SU-DHL-6 (cell line): ENCODE measurements around the gene TTC16.

Experiments
- H2AFZ ChIP-seq: fragments of 200-600 bp; sonication (generic); 2 replicates; pipeline ENCODE4 v1.6.1; 2014; ENCODE audit warnings: low read depth, mild to moderate bottlenecking, moderate library complexity, mixed read lengths, antibody characterized with exemption, low read length; ENCODE audit not compliant: severe bottlenecking
- H3F3A ChIP-seq: fragments of 200-600 bp; shearing (Covaris generic); 2 replicates; pipeline ENCODE4 v1.6.0; 2016; ENCODE audit warnings: antibody characterized with exemption, mild to moderate bottlenecking; ENCODE audit not compliant: insufficient read depth
- H3K27ac ChIP-seq: fragments of 200-600 bp; sonication (generic); 2 replicates; pipeline ENCODE4 v1.5.1; 2016; ENCODE audit warnings: low read depth, mild to moderate bottlenecking, low read length, moderate library complexity, mixed read lengths
- H3K27me3 ChIP-seq: fragments of 200-600 bp; sonication (generic), shearing (Covaris generic); 2 replicates; pipeline ENCODE4 v1.6.0; 2014; ENCODE audit warnings: mild to moderate bottlenecking, low read length
- H3K36me3 ChIP-seq: fragments of 200-600 bp; sonication (generic); 2 replicates; pipeline ENCODE4 v1.6.1; 2014; ENCODE audit warnings: mild to moderate bottlenecking, low read length, mixed read lengths
- H3K4me2 ChIP-seq: fragments of 300-600, 200-600 bp; shearing (Covaris generic), sonication (generic); 2 replicates; pipeline ENCODE4 v1.6.0; 2014; ENCODE audit warnings: low read length, low read depth, mild to moderate bottlenecking; ENCODE audit not compliant: poor library complexity, severe bottlenecking
- H3K4me3 ChIP-seq: fragments of 200-600 bp; sonication (generic); 2 replicates; pipeline ENCODE4 v1.5.1; 2014; ENCODE audit warnings: antibody characterized with exemption, low read length, mild to moderate bottlenecking, mixed read lengths; ENCODE audit not compliant: insufficient read depth, poor library complexity, severe bottlenecking
- H3K79me2 ChIP-seq: fragments of 200-600 bp; sonication (generic); 2 replicates; pipeline ENCODE4 v1.6.1; 2014; ENCODE audit warnings: mild to moderate bottlenecking, low read length, moderate library complexity; ENCODE audit not compliant: insufficient read depth
- H3K9ac ChIP-seq: fragments of 200-600 bp; sonication (generic); 2 replicates; pipeline ENCODE4 v1.7.0; 2014; ENCODE audit warnings: mild to moderate bottlenecking, low read length
- H3K9me2 ChIP-seq: fragments of 200-600 bp; sonication (generic); replicated peaks from 2 replicates; pipeline ENCODE4 v1.6.1; 2014; ENCODE audit warnings: low read length; ENCODE audit not compliant: insufficient read depth
- H3K9me3 ChIP-seq: fragments of 200-600 bp; sonication (generic); 2 replicates; pipeline ENCODE4 v1.6.1; 2014; ENCODE audit warnings: low read length, mixed read lengths; ENCODE audit not compliant: insufficient read depth
- H4K20me1 ChIP-seq: fragments of 200-600 bp; sonication (generic); 2 replicates; pipeline ENCODE4 v1.6.1; 2014; ENCODE audit warnings: low read depth, mild to moderate bottlenecking, antibody characterized with exemption, low read length, moderate library complexity, mixed read lengths
- EZH2phosphoT487 ChIP-seq: fragments of 200-600 bp; sonication (generic), shearing (Covaris generic); conservative IDR thresholded peaks from 2 replicates; pipeline ENCODE4 v1.6.1; 2018; ENCODE audit warnings: mild to moderate bottlenecking, antibody characterized with exemption, low read length, moderate library complexity, mixed read lengths
- TF ChIP-seq, protein P1 (sequence below): fragments of 200-600 bp; sonication (generic); IDR thresholded peaks from one replicate; pipeline ENCODE4 v1.5.1; 2017; ENCODE audit warnings: antibody characterized with exemption, mild to moderate bottlenecking, low read length, moderate library complexity; ENCODE audit not compliant: insufficient read depth, poor library complexity, severe bottlenecking

Gene TTC16

DNA sequence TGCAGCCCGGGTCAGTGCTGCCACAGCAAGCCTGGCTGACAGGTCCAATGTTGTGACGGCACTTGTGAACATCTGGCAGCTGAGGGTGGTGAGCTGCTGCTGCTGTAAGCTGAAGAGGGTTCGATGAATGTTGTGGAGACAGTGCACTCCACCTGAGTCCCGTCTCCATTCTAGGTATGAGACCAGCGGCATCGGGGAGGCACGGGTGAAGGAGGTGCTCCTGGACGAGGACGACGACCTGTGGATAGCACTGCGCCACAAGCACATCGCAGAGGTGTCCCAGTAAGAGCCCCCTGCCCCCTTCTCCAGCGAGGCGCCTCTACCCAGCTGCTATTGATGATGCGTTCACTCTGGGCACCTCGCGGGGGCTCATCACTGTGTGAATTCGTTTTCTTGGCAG is 48.0 kb upstream of the TTC16 start:
- no peaks in the 10 kb centered on the region for H3K79me2 ChIP-seq

GRCh38 chr9:127673234-127673633 is 42.6 kb upstream of the TTC16 start:
- Histone ChIP-seq H3K27ac (no peak overlapping the region), H3K4me3 (no peak overlapping the region), H3K4me2 (no peak overlapping the region), H3K9ac (no peak overlapping the region), H3F3A (no peaks in the 10 kb centered on the region), H2AFZ (no peak overlapping the region), H3K27me3 (no peaks in the 10 kb centered on the region), H4K20me1 (no peaks in the 10 kb centered on the region), H3K9me3 (no peaks in the 10 kb centered on the region), H3K79me2 (no peaks in the 10 kb centered on the region), H3K9me2 (no peaks in the 10 kb centered on the region), H3K36me3 (no peaks in the 10 kb centered on the region)
- TF ChIP-seq, protein P1, sequence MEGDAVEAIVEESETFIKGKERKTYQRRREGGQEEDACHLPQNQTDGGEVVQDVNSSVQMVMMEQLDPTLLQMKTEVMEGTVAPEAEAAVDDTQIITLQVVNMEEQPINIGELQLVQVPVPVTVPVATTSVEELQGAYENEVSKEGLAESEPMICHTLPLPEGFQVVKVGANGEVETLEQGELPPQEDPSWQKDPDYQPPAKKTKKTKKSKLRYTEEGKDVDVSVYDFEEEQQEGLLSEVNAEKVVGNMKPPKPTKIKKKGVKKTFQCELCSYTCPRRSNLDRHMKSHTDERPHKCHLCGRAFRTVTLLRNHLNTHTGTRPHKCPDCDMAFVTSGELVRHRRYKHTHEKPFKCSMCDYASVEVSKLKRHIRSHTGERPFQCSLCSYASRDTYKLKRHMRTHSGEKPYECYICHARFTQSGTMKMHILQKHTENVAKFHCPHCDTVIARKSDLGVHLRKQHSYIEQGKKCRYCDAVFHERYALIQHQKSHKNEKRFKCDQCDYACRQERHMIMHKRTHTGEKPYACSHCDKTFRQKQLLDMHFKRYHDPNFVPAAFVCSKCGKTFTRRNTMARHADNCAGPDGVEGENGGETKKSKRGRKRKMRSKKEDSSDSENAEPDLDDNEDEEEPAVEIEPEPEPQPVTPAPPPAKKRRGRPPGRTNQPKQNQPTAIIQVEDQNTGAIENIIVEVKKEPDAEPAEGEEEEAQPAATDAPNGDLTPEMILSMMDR, result no peak

More for the DNA sequence above, 48.0 kb upstream of the TTC16 start:
- Histone ChIP-seq H3K4me2 (no peak overlapping the region), H3K27me3 (no peaks in the 10 kb centered on the region), H3K9ac (no peak overlapping the region), H2AFZ (no peak overlapping the region), H3F3A (no peaks in the 10 kb centered on the region), H3K9me2 (no peaks in the 10 kb centered on the region), H3K27ac (no peak overlapping the region), H4K20me1 (no peaks in the 10 kb centered on the region), H3K4me3 (no peak overlapping the region), H3K9me3 (no peaks in the 10 kb centered on the region), H3K36me3 (no peaks in the 10 kb centered on the region)
- TF ChIP-seq, protein P1, result no peak
- TF ChIP-seq EZH2phosphoT487, result no peak

DNA sequence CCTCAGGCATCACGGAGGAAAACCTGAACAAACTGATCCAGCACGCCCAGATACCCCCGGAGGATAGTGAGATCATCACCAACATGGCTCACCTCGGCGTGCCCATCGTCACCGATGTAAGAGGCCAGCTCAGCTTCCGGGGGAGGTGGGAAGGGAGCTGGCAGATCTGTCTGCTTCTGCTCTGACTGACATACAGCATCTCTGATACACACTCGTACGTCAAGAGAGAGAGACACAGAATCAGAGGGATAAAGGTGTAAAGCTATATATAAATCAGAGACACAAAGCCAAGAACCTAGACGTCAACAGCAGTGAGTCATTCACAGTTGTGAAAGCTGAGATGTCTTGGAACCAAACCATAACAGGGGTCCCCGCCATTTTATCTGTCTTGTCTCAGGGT is 39.2 kb upstream of the TTC16 start:
- Histone ChIP-seq H3K4me3 (no peak overlapping the region), H3F3A (no peaks in the 10 kb centered on the region), H3K27ac (no peak overlapping the region), H3K4me2 (no peak overlapping the region), H3K27me3 (no peaks in the 10 kb centered on the region), H3K9me2 (no peaks in the 10 kb centered on the region), H4K20me1 (no peaks in the 10 kb centered on the region), H2AFZ (no peak overlapping the region), H3K36me3 (no peaks in the 10 kb centered on the region), H3K79me2 (no peaks in the 10 kb centered on the region), H3K9me3 (no peaks in the 10 kb centered on the region), H3K9ac (no peak overlapping the region)
- TF ChIP-seq EZH2phosphoT487, result no peak
- TF ChIP-seq, protein P1, result no peak

DNA sequence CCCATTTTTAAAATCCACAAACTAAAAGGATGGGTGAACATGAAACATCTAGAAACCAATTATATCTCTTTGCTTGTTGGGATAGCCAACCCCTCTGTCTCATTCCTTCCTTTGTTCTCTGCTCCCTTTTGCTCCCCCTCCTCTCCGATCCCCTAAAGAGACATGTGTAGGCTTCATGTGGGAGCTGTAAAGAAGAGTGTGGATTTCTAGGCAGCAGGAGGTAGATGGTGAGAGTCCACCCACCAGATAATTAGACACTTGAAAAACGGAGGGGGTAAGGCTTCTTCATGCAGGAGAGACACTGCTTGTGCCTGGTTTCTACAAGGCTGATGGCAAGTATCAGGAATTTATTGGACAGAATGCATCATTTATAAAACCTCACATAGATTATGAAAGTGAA is 36.4 kb upstream of the TTC16 start:
- Histone ChIP-seq H2AFZ (no peak overlapping the region), H3K4me3 (no peak overlapping the region), H3K27me3 (no peaks in the 10 kb centered on the region), H3F3A (no peaks in the 10 kb centered on the region), H3K9me2 (no peaks in the 10 kb centered on the region), H3K4me2 (no peak overlapping the region), H3K36me3 (no peaks in the 10 kb centered on the region), H3K9ac (no peak overlapping the region), H3K79me2 (no peaks in the 10 kb centered on the region), H4K20me1 (no peaks in the 10 kb centered on the region), H3K27ac (no peak overlapping the region), H3K9me3 (no peaks in the 10 kb centered on the region)
- no peak for TF ChIP-seq EZH2phosphoT487
- TF ChIP-seq, protein P1, result no peak
